Measurements from ENCODE around the gene MT1E.
"Not testable (repeated sequence)": the region's sequence is repeated elsewhere in the genome, so short reads cannot be mapped to it uniquely, and the experiment has no call there.

Gene MT1E

GRCh38 chr16:56658327-56658875 lies 32.8 kb downstream of the MT1E start:
- TF ChIP-seq ZNF274 (IDR thresholded peaks at IDR 0.05; ENCODE audit: low read depth, low read length) = no peak
- peak overlapping the region; percentile 30; the same call in 1 of the 2 replicates for H3K4me3 ChIP-seq (ENCODE audit: low read length)

- no peak overlapping the region for H3K4me3 ChIP-seq (ENCODE audit: low read length)
- TF ChIP-seq ZNF274 (IDR thresholded peaks at IDR 0.05; ENCODE audit: low read depth, low read length) = no peak
These were observed 37.1 kb downstream of the MT1E start for GRCh38 chr16:56662357-56663354.

GRCh38 chr16:56664506-56664905 lies 38.9 kb downstream of the MT1E start:
- H3K4me3 ChIP-seq (ENCODE audit: low read length) = no peak overlapping the region
- no peak for TF ChIP-seq ZNF274 (IDR thresholded peaks at IDR 0.05; ENCODE audit: low read depth, low read length)

- H3K4me3 ChIP-seq (ENCODE audit: low read length) = not testable (repeated sequence)
These were observed 40.0 kb downstream of the MT1E start for GRCh38 chr16:56665286-56666261.

- H3K4me3 ChIP-seq (ENCODE audit: low read length) = no peak within 1 kb of the TSS
These were observed 42.3 kb downstream of the MT1E start, which contains the start of gene MT1G for GRCh38 chr16:56667581-56668571. Gene MT1G, minus strand, starts transcription at chr16:56668065. Its CDS starts 72 bp downstream, at chr16:56667993.

GRCh38 chr16:56669005-56669839 lies 43.6 kb downstream of the MT1E start, which contains the start of gene MT1H:
Gene MT1H, plus strand, starts transcription at chr16:56669814. Its CDS starts 71 bp downstream, at chr16:56669885.
- no peak within 1 kb of the TSS for H3K4me3 ChIP-seq (ENCODE audit: low read length)
- TF ChIP-seq ZNF274 (IDR thresholded peaks at IDR 0.05; ENCODE audit: low read depth, low read length) = no peak

More at GRCh38 chr16:56667581-56668571, 42.3 kb downstream of the MT1E start, which contains the start of gene MT1G:
- no peak for TF ChIP-seq ZNF274 (IDR thresholded peaks at IDR 0.05; ENCODE audit: low read depth, low read length)

- no peak for TF ChIP-seq ZNF274 (IDR thresholded peaks at IDR 0.05; ENCODE audit: low read depth, low read length)
- H3K4me3 ChIP-seq (ENCODE audit: low read length) = no peak overlapping the region
These were observed 44.4 kb downstream of the MT1E start for GRCh38 chr16:56669840-56670619.

- H3K4me3 ChIP-seq (ENCODE audit: low read length) = no peak overlapping the region
These were observed 45.0 kb downstream of the MT1E start for GRCh38 chr16:56670620-56670934.

GRCh38 chr16:56671691-56672090 lies 46.1 kb downstream of the MT1E start:
- H3K4me3 ChIP-seq (ENCODE audit: low read length) = not testable (repeated sequence)

More at GRCh38 chr16:56670620-56670934, 45.0 kb downstream of the MT1E start:
- no peak for TF ChIP-seq ZNF274 (IDR thresholded peaks at IDR 0.05; ENCODE audit: low read depth, low read length)

GRCh38 chr16:56672171-56672570 lies 46.6 kb downstream of the MT1E start:
- H3K4me3 ChIP-seq (ENCODE audit: low read length) = not testable (repeated sequence)

GRCh38 chr16:56672761-56673536 lies 47.4 kb downstream of the MT1E start:
- no peak for TF ChIP-seq ZNF274 (IDR thresholded peaks at IDR 0.05; ENCODE audit: low read depth, low read length)
- H3K4me3 ChIP-seq (ENCODE audit: low read length) = no peak overlapping the region
